GM12878 (cell line): Measurements from ENCODE around the gene ATP10D. TPM values are rescaled to one million over a fixed set of nuclear protein-coding genes. Genes with fewer than 3 reads are reported as not detected.

Source experiments
- ATAC-seq: fragments of 200-7000 bp; cut with Tn5 transposase; 3 replicates; pipeline ENCODE4 v1.9.1; 2020; ENCODE audit warnings: mild to moderate bottlenecking, moderate library complexity
- BruUV-seq: library from RNA; stranded (reverse); fragments of 400-500 nt; replicated peaks from 2 replicates; lab custom pipeline; 2021; lab: Mats Ljungman, UMichigan
- CTCF ChIA-PET: fragments of 300-600 bp; sonication (Branson Sonifier 250); formaldehyde crosslinking; extraction: SDS; loops from one replicate; lab custom pipeline; 2021; ENCODE audit warnings: inconsistent platforms; lab: Yijun Ruan, JAX
- POLR2A ChIA-PET: fragments of 350-600 bp; formaldehyde crosslinking; extraction: SDS; loops from one replicate; lab custom pipeline; 2021; ENCODE audit warnings: inconsistent platforms; lab: Charles Lee
- RAD21 ChIA-PET: fragments of 300-600 bp; sonication (Branson Sonifier 250); formaldehyde crosslinking; loops from one replicate; lab custom pipeline; 2023; ENCODE audit warnings: antibody characterized with exemption; ENCODE audit not compliant: unreplicated experiment; lab: Charles Lee
- SMC1A ChIA-PET: fragments of 300-600 bp; sonication (Branson Sonifier 250); formaldehyde crosslinking; loops from one replicate; lab custom pipeline; 2023; ENCODE audit not compliant: unreplicated experiment, uncharacterized antibody; lab: Charles Lee
- DNase-seq: peaks from one replicate; pipeline ENCODE4 v3.0.0-alpha.2; 2011; ENCODE audit warnings: low read depth, low spot score
- FAIRE-seq: peaks from 3 replicates; lab custom pipeline; 2011; peaks lifted over from hg19 to GRCh38; lab: Jason Lieb, UNC
- H2AFZ ChIP-seq: 2 replicates; pipeline ENCODE4 v1.6.0; 2011; ENCODE audit warnings: low read depth, low read length, control low read depth; ENCODE audit not compliant: control insufficient read depth
- H3K27ac ChIP-seq: 2 replicates; pipeline ENCODE4 v1.5.1; 2011; ENCODE audit warnings: control low read depth; ENCODE audit not compliant: control insufficient read depth, insufficient read depth
- H3K27me3 ChIP-seq, 2 experiments: replicated peaks in 1 of 2; 2 replicates each; pipeline versions ENCODE4 v1.6.0 to v1.6.1; 2011; ENCODE audit warnings: low read length in 1 of 2; ENCODE audit not compliant: control insufficient read depth in 2 of 2, insufficient read depth in 2 of 2
- H3K36me3 ChIP-seq, 2 experiments: 2 replicates each; pipeline ENCODE4 v1.5.1; 2011; ENCODE audit warnings: low read length in 1 of 2; ENCODE audit not compliant: control insufficient read depth in 2 of 2, insufficient read depth in 2 of 2
- H3K4me1 ChIP-seq: 2 replicates; pipeline ENCODE4 v1.6.1; 2011; ENCODE audit warnings: mild to moderate bottlenecking, low read length, moderate library complexity, mixed read lengths; ENCODE audit not compliant: control insufficient read depth, insufficient read depth
- H3K4me2 ChIP-seq: 2 replicates; pipeline ENCODE4 v1.6.0; 2011; ENCODE audit warnings: control low read depth; ENCODE audit not compliant: control insufficient read depth, insufficient read depth
- H3K4me3 ChIP-seq: fragments of 200-600 bp; sonication (generic); 2 replicates; pipeline ENCODE4 v1.5.1; 2016
- H3K79me2 ChIP-seq: 2 replicates; pipeline ENCODE4 v1.6.0; 2011; ENCODE audit warnings: low read length; ENCODE audit not compliant: control insufficient read depth, insufficient read depth
- H3K9ac ChIP-seq: 2 replicates; pipeline ENCODE4 v1.8.0; 2011; ENCODE audit warnings: low read length, control low read depth, mixed read lengths; ENCODE audit not compliant: control insufficient read depth, insufficient read depth
- H3K9me3 ChIP-seq: replicated peaks from 3 replicates; pipeline ENCODE4 v1.5.1; 2011; ENCODE audit warnings: mild to moderate bottlenecking, low read length; ENCODE audit not compliant: control insufficient read depth, insufficient read depth
- H4K20me1 ChIP-seq: 2 replicates; pipeline ENCODE4 v1.6.0; 2011; ENCODE audit not compliant: control insufficient read depth, insufficient read depth
- ASH2L ChIP-seq: fragments of 300-600, 200-600 bp; sonication (generic); IDR thresholded peaks from 2 replicates; pipeline ENCODE4 v1.6.1; 2017; ENCODE audit warnings: low read depth, mild to moderate bottlenecking, borderline replicate concordance
- EZH2 ChIP-seq: IDR thresholded peaks from 2 replicates; pipeline ENCODE4 v1.6.1; 2012; ENCODE audit warnings: low read depth, mild to moderate bottlenecking, control low read depth, inconsistent platforms, low read length, borderline replicate concordance; ENCODE audit not compliant: control insufficient read depth
- PAX5 ChIP-seq: IDR thresholded peaks from 2 replicates; pipeline ENCODE4 v1.6.1; 2011; ENCODE audit warnings: low read depth, low read length, borderline replicate concordance
- POLR2AphosphoS5 ChIP-seq: IDR thresholded peaks from 2 replicates; pipeline ENCODE4 v1.6.1; 2011; ENCODE audit warnings: mild to moderate bottlenecking, low read length, inconsistent platforms
- SREBF2 ChIP-seq: IDR thresholded peaks from 2 replicates; pipeline ENCODE4 v1.6.1; 2012; ENCODE audit warnings: mild to moderate bottlenecking, low read length
- STAT1 ChIP-seq: fragments of 450-650 bp; conservative IDR thresholded peaks from 2 replicates; pipeline ENCODE4 v1.6.1; 2014; ENCODE audit warnings: antibody characterized with exemption, mild to moderate bottlenecking
- WGBS: methylation state at CpG from one replicate; pipeline ENCODE4 v1.1.6; 2016; ENCODE audit warnings: low lambda C conversion rate; ENCODE audit not compliant: insufficient replicate concordance, insufficient coverage; ENCODE audit errors: missing lambda C conversion rate; 5-methylcytosine and 5-hydroxymethylcytosine counted together
- in situ Hi-C: fragments of 300-500 bp; cut with MboI; formaldehyde crosslinking; loops from 9 replicates; pipeline ENCODE4 v1.14.3; 2018; ENCODE audit warnings: mixed read lengths
- intact Hi-C: fragments of 100-400 bp; cut with micrococcal nuclease; formaldehyde crosslinking; loops from one replicate; pipeline ENCODE4 v1.14.2; 2022; ENCODE audit not compliant: unreplicated experiment
- polyA plus RNA-seq, 11 experiments: library from polyadenylated mRNA; depleted of rRNA in 4 of 11; unstranded in 6 of 11; stranded (reverse) in 5 of 11; fragments of >200 nt; fragmentation: Nextera tagmentation in 4 of 11; fragmentation: Illumina TruSeq in 1 of 11; extraction: Ambion mirVana in 4 of 11; extraction: Trizol in 1 of 11; gene quantifications; 1 replicate in 1 of 11; 2 replicates in 10 of 11; pipeline versions ENCODE4 v1.2.1 to v1.2.3, GENCODE V29; 2011 to 2016; ENCODE audit warnings: inconsistent platforms in 2 of 11, missing spikeins in 2 of 11, low read depth in 1 of 11
- total RNA-seq, 4 experiments: library from RNA; depleted of rRNA in 3 of 4; stranded (reverse); fragments of >200 nt in 3 of 4; fragmentation: Illumina TruSeq in 1 of 4; extraction: Trizol in 1 of 4; gene quantifications; 2 replicates each; pipeline versions ENCODE4 v1.2.1 to v1.2.3, GENCODE V29; 2013 to 2021
- TF ChIP-seq, protein P1 (sequence below): IDR thresholded peaks from 2 replicates; pipeline ENCODE4 v1.6.1; 2012; ENCODE audit warnings: low read depth, low read length, improper control_type of control experiment
- TF ChIP-seq, protein P2 (sequence below): fragments of 150-350 bp; IDR thresholded peaks from 2 replicates; pipeline ENCODE4 v1.6.1; 2014; ENCODE audit warnings: mild to moderate bottlenecking, low read depth, low read length

ATP10D gene
- total and polyA plus RNA-seq, 10 of the 15 experiments (the other 5 are each of a cell fraction or from before 2014, with no cell fraction given) = 10.2 to 50.3 (median 19.1) TPM

DNA sequence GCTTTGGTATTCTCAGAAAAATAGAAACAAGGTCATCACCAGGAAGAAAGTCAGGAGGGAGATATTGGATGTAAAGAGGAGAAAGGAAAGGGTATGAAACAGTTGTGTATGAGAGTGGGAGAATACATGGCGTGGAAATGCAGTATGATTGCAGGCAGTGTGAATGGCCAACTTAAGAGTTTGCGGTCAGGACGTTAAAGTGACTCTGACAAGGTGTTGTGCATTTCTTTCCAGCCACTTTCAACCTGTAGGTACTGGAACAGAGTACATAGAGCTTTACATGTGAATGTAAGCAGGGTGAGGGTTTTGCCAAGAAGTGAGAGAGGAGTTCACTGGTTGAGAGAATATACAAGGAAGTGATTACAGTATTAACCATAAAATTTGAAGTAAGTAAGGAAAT lies 15.7 kb downstream of the ATP10D start (continued):
- TF ChIP-seq EZH2 = no peak
- TF ChIP-seq POLR2AphosphoS5 = no peak
- TF ChIP-seq PAX5 = no peak
- TF ChIP-seq SREBF2 = no peak
- no peak for TF ChIP-seq ASH2L

DNA sequence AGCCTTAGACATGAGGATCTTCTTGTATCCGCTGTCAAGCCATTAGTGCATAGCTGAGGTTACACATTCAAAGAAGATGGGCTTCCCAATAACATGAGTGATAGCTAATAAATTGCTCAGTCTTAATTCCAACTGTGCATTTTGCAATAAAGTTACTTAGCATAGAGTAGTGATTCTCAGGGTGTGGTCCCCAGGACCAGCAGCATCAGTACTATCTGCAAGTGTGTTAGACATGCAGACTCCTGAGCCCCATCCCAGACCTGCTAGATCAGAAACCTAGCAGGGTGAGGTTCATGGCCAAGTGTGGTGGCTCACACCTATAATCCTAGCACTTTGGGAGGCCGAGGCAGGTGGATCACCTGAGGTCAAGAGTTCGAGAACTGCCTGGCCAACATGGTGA lies 20.1 kb downstream of the ATP10D start:
- WGBS = 93% methylated on average over 3 of the region's 3 CpGs
- Histone ChIP-seq H3K4me3 (no peak overlapping the region), H3K4me2 (no peak overlapping the region), H3K79me2 (no peaks in the 10 kb centered on the region; the same call in 1 of the 2 replicates), H4K20me1 (no peaks in the 10 kb centered on the region), H3K27me3 (no peaks in the 10 kb centered on the region), H3K9ac (no peak overlapping the region), H3K27ac (no peak overlapping the region), H2AFZ (no peak overlapping the region), H3K4me1 (peaks cover 9% of the 10 kb centered on the region; the same call in 1 of the 2 replicates), H3K9me3 (no peaks in the 10 kb centered on the region; the same call in 1 of the 3 replicates), H3K36me3 (no peaks in the 10 kb centered on the region)
- no TSS peak for BruUV-seq
- intact Hi-C loops = no loop called here
- FAIRE-seq = no peak
- CTCF ChIA-PET = interaction anchor here (0.7 kb wide), 1 partner anchor 12 kb away, joined by 4 read pairs; no protein-coding TSS in a partner anchor
- SMC1A ChIA-PET = interaction anchor here (2.2 to 10.9 kb wide), 3 partner anchors 8 to 42 kb away, joined by 5 to 239 read pairs (median 17); partner anchors contain the start of genes ATP10D and COMMD8
- no peak for DNase-seq
- POLR2A ChIA-PET = no interaction called here
- in situ Hi-C loops = no loop called here
- TF ChIP-seq, protein P1, sequence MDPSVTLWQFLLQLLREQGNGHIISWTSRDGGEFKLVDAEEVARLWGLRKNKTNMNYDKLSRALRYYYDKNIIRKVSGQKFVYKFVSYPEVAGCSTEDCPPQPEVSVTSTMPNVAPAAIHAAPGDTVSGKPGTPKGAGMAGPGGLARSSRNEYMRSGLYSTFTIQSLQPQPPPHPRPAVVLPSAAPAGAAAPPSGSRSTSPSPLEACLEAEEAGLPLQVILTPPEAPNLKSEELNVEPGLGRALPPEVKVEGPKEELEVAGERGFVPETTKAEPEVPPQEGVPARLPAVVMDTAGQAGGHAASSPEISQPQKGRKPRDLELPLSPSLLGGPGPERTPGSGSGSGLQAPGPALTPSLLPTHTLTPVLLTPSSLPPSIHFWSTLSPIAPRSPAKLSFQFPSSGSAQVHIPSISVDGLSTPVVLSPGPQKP = no peak
- no peak for TF ChIP-seq STAT1
- TF ChIP-seq, protein P2, sequence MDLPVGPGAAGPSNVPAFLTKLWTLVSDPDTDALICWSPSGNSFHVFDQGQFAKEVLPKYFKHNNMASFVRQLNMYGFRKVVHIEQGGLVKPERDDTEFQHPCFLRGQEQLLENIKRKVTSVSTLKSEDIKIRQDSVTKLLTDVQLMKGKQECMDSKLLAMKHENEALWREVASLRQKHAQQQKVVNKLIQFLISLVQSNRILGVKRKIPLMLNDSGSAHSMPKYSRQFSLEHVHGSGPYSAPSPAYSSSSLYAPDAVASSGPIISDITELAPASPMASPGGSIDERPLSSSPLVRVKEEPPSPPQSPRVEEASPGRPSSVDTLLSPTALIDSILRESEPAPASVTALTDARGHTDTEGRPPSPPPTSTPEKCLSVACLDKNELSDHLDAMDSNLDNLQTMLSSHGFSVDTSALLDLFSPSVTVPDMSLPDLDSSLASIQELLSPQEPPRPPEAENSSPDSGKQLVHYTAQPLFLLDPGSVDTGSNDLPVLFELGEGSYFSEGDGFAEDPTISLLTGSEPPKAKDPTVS = no peak
- RAD21 ChIA-PET = interaction anchor here (0.9 kb wide), 1 partner anchor 11 kb away, joined by 4 read pairs; no protein-coding TSS in a partner anchor
- ATAC-seq = no peak
